ENCODE data around the gene SPEN. TPM values are rescaled to one million over a fixed set of nuclear protein-coding genes. Genes with fewer than 3 reads are reported as not detected.

The SPEN gene
- polyA plus RNA-seq, 1 of the 3 experiments (the other 2 are of a cell fraction), result 6.1 TPM

DNA sequence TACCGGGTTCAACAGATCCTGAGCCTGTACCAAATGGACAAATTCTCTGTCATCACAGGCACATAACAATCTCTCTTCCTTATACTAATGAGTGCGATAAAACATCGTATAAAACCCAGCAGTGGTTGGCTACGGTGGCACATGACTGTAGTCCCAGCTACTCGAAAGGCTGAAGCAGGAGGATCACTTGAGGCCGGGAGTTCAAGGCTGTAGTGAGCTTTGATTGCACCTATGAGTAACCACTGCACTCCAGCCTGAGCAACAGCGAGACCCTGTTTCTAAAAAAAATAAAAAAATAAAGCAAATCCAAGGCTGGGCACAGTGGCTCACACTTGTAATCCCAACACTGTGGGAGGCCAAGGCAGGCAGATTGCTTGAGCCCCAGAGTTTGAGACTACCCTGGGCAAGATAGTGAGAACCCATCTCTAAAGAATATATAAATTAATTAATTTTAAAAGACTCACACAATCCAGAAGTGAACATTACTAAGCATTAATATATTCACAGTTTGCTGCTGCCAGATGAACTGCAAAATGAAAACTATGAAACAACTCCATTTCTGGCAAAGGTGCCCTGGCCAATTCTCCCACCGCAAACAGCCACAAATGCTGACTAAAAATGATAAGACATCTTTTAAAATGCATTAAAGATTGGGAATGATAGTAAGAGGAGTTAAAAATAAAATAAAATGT lies 115.3 kb downstream of the SPEN start:
- DNase-seq, result no peak
- Histone ChIP-seq H3K4me3 (ENCODE audit: low read depth in 2 of 2, low read length in 1 of 2) (no peak overlapping the region), H3K4me1 (ENCODE audit: control insufficient read depth in 1 of 2, insufficient read depth in 2 of 2, low read depth in 1 of 2, low read length in 1 of 2) (peaks cover 18 to 47% of the 10 kb centered on the region in 2 experiments), H3K79me2 (ENCODE audit: insufficient read depth) (peaks cover 98% of the 10 kb centered on the region), H3K9me2 (no peaks in the 10 kb centered on the region), H3K36me3 (replicated peaks in 1 of 2; ENCODE audit: control insufficient read depth in 1 of 2, insufficient read depth in 2 of 2, low read length in 1 of 2) (peaks cover 2 to 5% of the 10 kb centered on the region in 2 experiments), H4K20me1 (ENCODE audit: insufficient read depth) (peaks cover 17% of the 10 kb centered on the region; the same call in 1 of the 2 replicates), H3F3A (replicated peaks; ENCODE audit: insufficient read depth) (peaks cover 36% of the 10 kb centered on the region), H3K27ac (ENCODE audit: low read depth in 2 of 2, low read length in 1 of 2) (peak overlapping the region in 1 of 2 experiments; percentile 14; a peak in 2 of 4 replicates), H3K27me3 (ENCODE audit: insufficient read depth) (no peaks in the 10 kb centered on the region), H2AFZ (ENCODE audit: low read depth) (no peak overlapping the region), H3K4me2 (0 out of 2 replicates have a peak overlapping the region, but pooled peaks have one; percentile 5), H3K9me3 (no peaks in the 10 kb centered on the region), H3K9ac (no peak overlapping the region)
- CTCF ChIA-PET, result interaction anchor here (1.0 to 1.1 kb wide), 3 partner anchors 21 to 112 kb away, joined by 3 read pairs; no protein-coding TSS in a partner anchor
- POLR2A ChIA-PET, result no interaction called here
- WGBS (ENCODE audit: low lambda C conversion rate), result 92% methylated on average over 8 of the region's 8 CpGs
- TF ChIP-seq REST (IDR thresholded peaks at IDR 0.05; ENCODE audit: low read depth, low read length), result no peak
- no peak for TF ChIP-seq MXI1 (IDR thresholded peaks at IDR 0.05; ENCODE audit: low read depth, low read length)
- no peak for TF ChIP-seq POLR2AphosphoS5 (IDR thresholded peaks at IDR 0.05; ENCODE audit: low read depth, low read length)
- no peak for TF ChIP-seq RAD21 (IDR thresholded peaks at IDR 0.05; ENCODE audit: low read length)
- TF ChIP-seq YY1 (IDR thresholded peaks at IDR 0.05; ENCODE audit: low read depth), result no peak

- H3K9me3 ChIP-seq, result no peaks in the 10 kb centered on the region
- H4K20me1 ChIP-seq (ENCODE audit: insufficient read depth), result peaks cover 22% of the 10 kb centered on the region; the same call in 1 of the 2 replicates
- H3K27ac ChIP-seq (ENCODE audit: low read depth in 2 of 2, low read length in 1 of 2), result peak overlapping the region in 1 of 2 experiments; percentile 14; a peak in 2 of 4 replicates
- ChIA-PET CTCF (interaction anchor here (1.0 kb wide), 1 partner anchor 22 kb away, joined by 3 read pairs; no protein-coding TSS in a partner anchor), POLR2A (no interaction called here)
- no peak overlapping the region for H3K9ac ChIP-seq
- peaks cover 8 to 9% of the 10 kb centered on the region in 2 experiments for H3K36me3 ChIP-seq (replicated peaks in 1 of 2; ENCODE audit: control insufficient read depth in 1 of 2, insufficient read depth in 2 of 2, low read length in 1 of 2)
- H3K9me2 ChIP-seq, result no peaks in the 10 kb centered on the region
- no peaks in the 10 kb centered on the region for H3K27me3 ChIP-seq (ENCODE audit: insufficient read depth)
- TF ChIP-seq, protein P1, sequence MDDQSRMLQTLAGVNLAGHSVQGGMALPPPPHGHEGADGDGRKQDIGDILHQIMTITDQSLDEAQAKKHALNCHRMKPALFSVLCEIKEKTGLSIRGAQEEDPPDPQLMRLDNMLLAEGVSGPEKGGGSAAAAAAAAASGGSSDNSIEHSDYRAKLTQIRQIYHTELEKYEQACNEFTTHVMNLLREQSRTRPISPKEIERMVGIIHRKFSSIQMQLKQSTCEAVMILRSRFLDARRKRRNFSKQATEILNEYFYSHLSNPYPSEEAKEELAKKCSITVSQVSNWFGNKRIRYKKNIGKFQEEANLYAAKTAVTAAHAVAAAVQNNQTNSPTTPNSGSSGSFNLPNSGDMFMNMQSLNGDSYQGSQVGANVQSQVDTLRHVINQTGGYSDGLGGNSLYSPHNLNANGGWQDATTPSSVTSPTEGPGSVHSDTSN (IDR thresholded peaks at IDR 0.05), result no peak
- TF ChIP-seq, protein P2, sequence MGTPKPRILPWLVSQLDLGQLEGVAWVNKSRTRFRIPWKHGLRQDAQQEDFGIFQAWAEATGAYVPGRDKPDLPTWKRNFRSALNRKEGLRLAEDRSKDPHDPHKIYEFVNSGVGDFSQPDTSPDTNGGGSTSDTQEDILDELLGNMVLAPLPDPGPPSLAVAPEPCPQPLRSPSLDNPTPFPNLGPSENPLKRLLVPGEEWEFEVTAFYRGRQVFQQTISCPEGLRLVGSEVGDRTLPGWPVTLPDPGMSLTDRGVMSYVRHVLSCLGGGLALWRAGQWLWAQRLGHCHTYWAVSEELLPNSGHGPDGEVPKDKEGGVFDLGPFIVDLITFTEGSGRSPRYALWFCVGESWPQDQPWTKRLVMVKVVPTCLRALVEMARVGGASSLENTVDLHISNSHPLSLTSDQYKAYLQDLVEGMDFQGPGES (IDR thresholded peaks at IDR 0.05; ENCODE audit: low read depth, low read length), result no peak
- TF ChIP-seq EP300 (IDR thresholded peaks at IDR 0.05; ENCODE audit: borderline replicate concordance in 1 of 2, low read depth in 1 of 2, low read length in 1 of 2) (no peak), FOXJ3 (CRISPR knock-in tag; IDR thresholded peaks at IDR 0.05) (no peak), MXI1 (IDR thresholded peaks at IDR 0.05; ENCODE audit: low read depth, low read length) (no peak), USF1 (IDR thresholded peaks at IDR 0.05; ENCODE audit: borderline replicate concordance, low read depth) (no peak), MEF2A (IDR thresholded peaks at IDR 0.05; ENCODE audit: borderline replicate concordance, low read depth) (no peak)
- no peak overlapping the region for H3K4me3 ChIP-seq (ENCODE audit: low read depth in 2 of 2, low read length in 1 of 2)
- no peak overlapping the region for H2AFZ ChIP-seq (ENCODE audit: low read depth)
- peaks cover 98% of the 10 kb centered on the region for H3K79me2 ChIP-seq (ENCODE audit: insufficient read depth)
- H3F3A ChIP-seq (replicated peaks; ENCODE audit: insufficient read depth), result peaks cover 36% of the 10 kb centered on the region
- DNase-seq, result no peak
- peaks cover 13 to 40% of the 10 kb centered on the region in 2 experiments for H3K4me1 ChIP-seq (ENCODE audit: control insufficient read depth in 1 of 2, insufficient read depth in 2 of 2, low read depth in 1 of 2, low read length in 1 of 2)
- H3K4me2 ChIP-seq, result 0 out of 2 replicates have a peak overlapping the region, but pooled peaks have one; percentile 5
Observed at GRCh38 chr1:15963363-15963967, 116.0 kb downstream of the SPEN start.
